ENCODE measurements around the gene IL6ST.

The IL6ST gene

DNA sequence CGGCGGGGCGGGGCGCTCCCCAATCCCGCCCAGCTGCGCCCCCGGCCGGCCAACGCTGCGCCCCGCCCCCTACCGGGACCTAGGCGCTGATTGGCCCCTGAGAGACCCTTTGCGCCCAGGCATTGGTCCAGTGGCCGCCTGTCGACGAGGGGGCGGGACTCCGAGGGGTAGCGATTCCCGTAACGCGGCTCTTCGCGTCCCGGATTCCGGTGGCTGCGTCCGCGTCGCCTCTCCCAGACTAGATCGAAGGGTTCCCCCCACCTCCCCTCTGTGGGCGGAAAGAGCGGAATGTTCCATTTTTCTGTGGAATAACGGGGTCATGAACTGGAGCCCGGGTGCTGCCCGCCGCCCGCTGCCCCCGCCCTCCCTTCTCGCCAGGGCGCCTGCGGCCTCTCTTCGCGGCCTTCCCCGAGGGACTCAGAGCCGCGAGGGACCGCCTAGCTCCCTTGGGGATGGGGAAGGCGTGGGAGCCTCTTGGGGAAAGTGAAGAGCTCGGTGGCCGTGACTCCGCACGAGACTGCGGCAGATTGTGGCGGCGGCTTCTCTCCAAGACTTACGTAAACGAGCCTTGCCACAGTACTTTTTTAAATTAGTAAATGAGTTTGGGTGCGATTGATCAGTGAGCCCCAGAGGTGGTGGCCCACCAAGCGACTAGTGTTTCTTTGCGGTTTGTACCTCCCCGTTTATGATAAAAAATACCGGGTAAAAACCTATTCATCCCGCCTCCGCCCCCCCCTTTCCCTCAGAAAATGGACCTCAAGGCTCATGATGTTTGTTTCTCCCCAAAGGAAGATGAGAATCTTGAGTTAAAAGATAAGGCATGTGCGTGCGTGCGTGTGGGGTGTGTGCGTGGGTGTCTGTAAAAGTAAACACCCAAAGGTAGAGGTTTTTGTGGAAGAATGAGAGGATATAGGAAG, 493 bp upstream of the IL6ST start (continued):
- TF ChIP-seq OVOL3 (tag by site-specific recombination; IDR thresholded peaks at IDR 0.05) = no peak
- TF ChIP-seq ZBTB21 (tag by site-specific recombination; IDR thresholded peaks at IDR 0.05) = no peak
- 0 out of 2 replicates have a peak, but pooled peaks have one; percentile 29 for TF ChIP-seq YY1 (tag by site-specific recombination; IDR thresholded peaks at IDR 0.05)
- 0 out of 2 replicates have a peak, but pooled peaks have one; percentile 32 for TF ChIP-seq REST (tag by site-specific recombination; IDR thresholded peaks at IDR 0.05)
- no peak for TF ChIP-seq KLF16 (tag by site-specific recombination; IDR thresholded peaks at IDR 0.05)
- TF ChIP-seq ZNF175 (tag by site-specific recombination; IDR thresholded peaks at IDR 0.05) = no peak
- TF ChIP-seq ZBTB1 (tag by site-specific recombination; IDR thresholded peaks at IDR 0.05) = no peak
- TF ChIP-seq ZNF580 (tag by site-specific recombination; IDR thresholded peaks at IDR 0.05) = peak; percentile 84; the same call in 1 of the 2 replicates
- TF ChIP-seq ZNF558 (tag by site-specific recombination; IDR thresholded peaks at IDR 0.05) = no peak
- TF ChIP-seq ZSCAN23 (tag by site-specific recombination; IDR thresholded peaks at IDR 0.05) = no peak
- TF ChIP-seq ZNF747 (tag by site-specific recombination; IDR thresholded peaks at IDR 0.05) = no peak
- TF ChIP-seq ZNF629 (tag by site-specific recombination; IDR thresholded peaks at IDR 0.05) = peak; percentile 45
- no peak for TF ChIP-seq ZNF776 (tag by site-specific recombination; IDR thresholded peaks at IDR 0.05; ENCODE audit: borderline replicate concordance)
- no peak for TF ChIP-seq ZNF19 (tag by site-specific recombination; IDR thresholded peaks at IDR 0.05; ENCODE audit: low read depth)
- TF ChIP-seq ZNF510 (tag by site-specific recombination; IDR thresholded peaks at IDR 0.05; ENCODE audit: insufficient replicate concordance) = no peak
- TF ChIP-seq ZNF148 (tag by site-specific recombination; IDR thresholded peaks at IDR 0.05; ENCODE audit: borderline replicate concordance) = no peak
- TF ChIP-seq FEZF1 (tag by site-specific recombination; IDR thresholded peaks at IDR 0.05) = no peak
- peak; percentile 33; the same call in 1 of the 2 replicates for TF ChIP-seq ZNF394 (tag by site-specific recombination; IDR thresholded peaks at IDR 0.05; ENCODE audit: borderline replicate concordance)
- TF ChIP-seq ZNF146 (tag by site-specific recombination; IDR thresholded peaks at IDR 0.05) = no peak
- TF ChIP-seq ZNF792 (tag by site-specific recombination; IDR thresholded peaks at IDR 0.05) = no peak
- TF ChIP-seq ZNF211 (tag by site-specific recombination; IDR thresholded peaks at IDR 0.05; ENCODE audit: low read depth) = no peak
- TF ChIP-seq PRDM1 (tag by site-specific recombination; IDR thresholded peaks at IDR 0.05) = no peak
- TF ChIP-seq, protein P1, sequence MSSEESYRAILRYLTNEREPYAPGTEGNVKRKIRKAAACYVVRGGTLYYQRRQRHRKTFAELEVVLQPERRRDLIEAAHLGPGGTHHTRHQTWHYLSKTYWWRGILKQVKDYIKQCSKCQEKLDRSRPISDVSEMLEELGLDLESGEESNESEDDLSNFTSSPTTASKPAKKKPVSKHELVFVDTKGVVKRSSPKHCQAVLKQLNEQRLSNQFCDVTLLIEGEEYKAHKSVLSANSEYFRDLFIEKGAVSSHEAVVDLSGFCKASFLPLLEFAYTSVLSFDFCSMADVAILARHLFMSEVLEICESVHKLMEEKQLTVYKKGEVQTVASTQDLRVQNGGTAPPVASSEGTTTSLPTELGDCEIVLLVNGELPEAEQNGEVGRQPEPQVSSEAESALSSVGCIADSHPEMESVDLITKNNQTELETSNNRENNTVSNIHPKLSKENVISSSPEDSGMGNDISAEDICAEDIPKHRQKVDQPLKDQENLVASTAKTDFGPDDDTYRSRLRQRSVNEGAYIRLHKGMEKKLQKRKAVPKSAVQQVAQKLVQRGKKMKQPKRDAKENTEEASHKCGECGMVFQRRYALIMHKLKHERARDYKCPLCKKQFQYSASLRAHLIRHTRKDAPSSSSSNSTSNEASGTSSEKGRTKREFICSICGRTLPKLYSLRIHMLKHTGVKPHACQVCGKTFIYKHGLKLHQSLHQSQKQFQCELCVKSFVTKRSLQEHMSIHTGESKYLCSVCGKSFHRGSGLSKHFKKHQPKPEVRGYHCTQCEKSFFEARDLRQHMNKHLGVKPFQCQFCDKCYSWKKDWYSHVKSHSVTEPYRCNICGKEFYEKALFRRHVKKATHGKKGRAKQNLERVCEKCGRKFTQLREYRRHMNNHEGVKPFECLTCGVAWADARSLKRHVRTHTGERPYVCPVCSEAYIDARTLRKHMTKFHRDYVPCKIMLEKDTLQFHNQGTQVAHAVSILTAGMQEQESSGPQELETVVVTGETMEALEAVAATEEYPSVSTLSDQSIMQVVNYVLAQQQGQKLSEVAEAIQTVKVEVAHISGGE (tag by site-specific recombination; conservative IDR thresholded peaks at IDR 0.05; ENCODE audit: low read depth) = peak; percentile 43; the same call in 1 of the 2 replicates
- TF ChIP-seq CTCF (tag by site-specific recombination; IDR thresholded peaks at IDR 0.05) = peak; percentile 75; the same call in 1 of the 2 replicates
- TF ChIP-seq WT1 (tag by site-specific recombination; IDR thresholded peaks at IDR 0.05) = 0 out of 2 replicates have a peak, but pooled peaks have one; percentile 30
- TF ChIP-seq, protein P2, sequence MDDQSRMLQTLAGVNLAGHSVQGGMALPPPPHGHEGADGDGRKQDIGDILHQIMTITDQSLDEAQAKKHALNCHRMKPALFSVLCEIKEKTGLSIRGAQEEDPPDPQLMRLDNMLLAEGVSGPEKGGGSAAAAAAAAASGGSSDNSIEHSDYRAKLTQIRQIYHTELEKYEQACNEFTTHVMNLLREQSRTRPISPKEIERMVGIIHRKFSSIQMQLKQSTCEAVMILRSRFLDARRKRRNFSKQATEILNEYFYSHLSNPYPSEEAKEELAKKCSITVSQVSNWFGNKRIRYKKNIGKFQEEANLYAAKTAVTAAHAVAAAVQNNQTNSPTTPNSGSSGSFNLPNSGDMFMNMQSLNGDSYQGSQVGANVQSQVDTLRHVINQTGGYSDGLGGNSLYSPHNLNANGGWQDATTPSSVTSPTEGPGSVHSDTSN (CRISPR knock-in tag; IDR thresholded peaks at IDR 0.05) = no peak; the same call in 1 of the 2 replicates

Measured in HEK293 (cell line).